Cardiac septum (tissue), 1 donor: Measurements from ENCODE around the gene ENOX1. TPM values are rescaled to one million over a fixed set of nuclear protein-coding genes. Genes with fewer than 3 reads are reported as not detected.

Source experiments
- DNase-seq: peaks from one replicate; pipeline ENCODE4 v3.0.0-alpha.2; 2020; ENCODE audit warnings: low spot score
- intact Hi-C: fragments of 100-400 bp; cut with DNase I; formaldehyde crosslinking; loops from one replicate; pipeline ENCODE4 v1.14.0; 2022
- total RNA-seq: library from RNA; stranded (reverse); fragmentation: NEBNext Ultra II Directional; extraction: Animal tissue kit (Norgen Biotek cat#: 25700); gene quantifications from one replicate; pipeline ENCODE4 v1.2.1, GENCODE V29; 2021
- donor health status: DM: no; HTN: no; CAD: no.

Gene ENOX1
- total RNA-seq, 1 donor from 2014 or later = 6.6 TPM

DNA sequence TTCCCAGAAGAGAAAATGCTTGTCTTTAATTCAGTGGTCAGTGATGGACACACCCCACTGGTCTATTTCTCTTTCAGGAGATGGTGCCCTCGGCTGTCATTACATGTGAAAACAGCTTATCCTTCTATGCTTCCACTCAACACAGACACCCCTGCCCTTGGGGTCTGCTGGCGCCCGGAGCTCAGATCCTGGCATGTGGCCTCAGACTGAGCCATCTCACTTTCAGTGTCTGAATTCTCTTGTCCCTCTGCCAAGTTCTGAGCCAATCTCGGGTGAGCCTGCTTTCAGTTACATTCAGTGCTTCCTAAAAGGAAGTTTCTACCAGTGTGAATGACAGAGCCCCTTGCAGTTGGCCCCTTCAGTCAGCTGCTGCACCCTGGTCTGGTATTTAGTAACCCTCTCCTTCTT lies 469.8 kb downstream of the ENOX1 start:
- intact Hi-C loops = no loop called here

DNA sequence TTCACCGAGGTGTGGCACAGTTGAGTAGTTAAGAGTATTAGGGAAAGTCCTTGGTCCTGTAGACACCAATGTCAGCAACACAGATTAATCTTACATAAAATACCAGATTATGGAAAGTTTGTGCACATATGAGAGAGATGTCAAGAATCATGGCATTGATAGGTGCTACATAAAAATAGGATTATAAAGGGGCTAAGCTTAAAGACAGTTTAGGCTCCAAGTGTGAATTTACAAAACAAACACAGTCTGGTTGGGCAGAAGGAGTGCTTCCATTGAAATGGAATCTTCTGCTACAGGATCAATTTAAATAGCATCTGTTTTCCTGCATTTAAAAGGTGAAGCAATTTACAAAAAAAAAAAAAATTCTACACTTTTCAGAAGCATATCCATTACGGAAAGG lies 470.5 kb downstream of the ENOX1 start:
- intact Hi-C loops = no loop called here
- no peak for DNase-seq

More for the DNA sequence above, 469.8 kb downstream of the ENOX1 start:
- DNase-seq = no peak

DNA sequence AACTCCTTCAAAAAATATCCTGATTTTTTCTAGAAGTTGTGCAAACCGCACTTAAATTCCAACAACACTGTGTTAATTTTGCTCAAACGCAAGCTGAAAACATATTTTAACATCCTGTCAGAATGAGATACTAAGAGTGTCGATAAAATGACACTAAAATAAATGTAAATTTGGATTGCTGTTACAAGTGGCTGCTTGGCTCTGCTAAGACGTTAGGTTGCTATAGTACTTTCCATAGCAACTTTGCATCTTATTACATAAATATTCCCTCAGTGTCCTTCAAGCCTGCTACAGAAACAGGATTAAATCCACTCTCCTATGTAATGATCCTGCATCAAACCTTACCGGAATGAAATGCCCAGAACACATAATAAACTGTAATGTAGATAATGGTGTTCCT lies 471.2 kb downstream of the ENOX1 start:
- no peak for DNase-seq
- intact Hi-C loops = no loop called here

DNA sequence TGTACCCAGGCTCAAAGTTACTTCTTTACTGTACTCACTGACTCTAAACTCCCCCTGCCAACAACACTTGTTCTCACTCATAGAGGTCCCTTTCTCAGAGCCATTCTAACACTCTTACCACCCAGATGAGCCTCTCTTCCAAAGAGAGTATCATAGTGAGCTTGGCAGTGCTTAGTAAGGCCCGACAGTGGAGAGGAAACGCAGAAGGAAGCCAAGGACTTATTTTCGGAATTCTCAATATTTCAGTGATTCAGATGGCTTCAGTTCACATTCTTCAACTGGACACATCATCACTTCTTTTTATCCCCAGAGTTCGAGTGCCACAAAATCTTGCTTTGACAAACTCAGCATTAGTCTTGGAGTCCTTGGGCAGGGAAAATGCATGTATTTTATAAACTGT lies 477.5 kb downstream of the ENOX1 start:
- intact Hi-C loops = loop anchor here (5.0 to 10.0 kb wide), 3 partner anchors 478 to 565 kb away; partner anchors contain the start of genes CCDC122, ENOX1 and LACC1
- no peak for DNase-seq

DNA sequence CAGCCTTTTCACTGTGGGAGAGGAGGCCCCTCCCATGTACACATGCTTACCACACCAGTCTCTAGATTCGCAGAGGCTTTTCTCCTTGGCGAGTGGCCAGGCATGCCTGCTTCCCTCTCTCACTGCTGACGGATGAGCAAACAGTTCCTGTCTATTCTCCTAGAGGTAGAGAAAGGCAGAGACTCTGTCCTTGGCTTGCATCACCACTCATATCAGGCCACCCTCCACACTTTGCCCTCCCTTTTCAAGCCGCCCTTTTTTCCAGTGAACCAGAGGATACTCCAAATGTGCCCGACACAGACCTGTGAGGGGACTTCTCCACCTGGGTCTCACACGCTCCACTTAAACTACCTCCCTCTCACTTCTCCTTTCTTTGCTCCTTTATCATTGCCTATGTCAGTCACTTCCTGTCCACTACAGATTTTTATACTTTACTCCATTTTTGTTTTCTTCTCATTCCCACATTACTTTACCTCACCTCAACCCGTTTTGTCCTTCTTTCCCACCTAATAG lies 478.8 kb downstream of the ENOX1 start:
- DNase-seq = peak; percentile 81
- intact Hi-C loops = loop anchor here (5.0 to 10.0 kb wide), 3 partner anchors 479 to 567 kb away; partner anchors contain the start of genes CCDC122, ENOX1 and LACC1

DNA sequence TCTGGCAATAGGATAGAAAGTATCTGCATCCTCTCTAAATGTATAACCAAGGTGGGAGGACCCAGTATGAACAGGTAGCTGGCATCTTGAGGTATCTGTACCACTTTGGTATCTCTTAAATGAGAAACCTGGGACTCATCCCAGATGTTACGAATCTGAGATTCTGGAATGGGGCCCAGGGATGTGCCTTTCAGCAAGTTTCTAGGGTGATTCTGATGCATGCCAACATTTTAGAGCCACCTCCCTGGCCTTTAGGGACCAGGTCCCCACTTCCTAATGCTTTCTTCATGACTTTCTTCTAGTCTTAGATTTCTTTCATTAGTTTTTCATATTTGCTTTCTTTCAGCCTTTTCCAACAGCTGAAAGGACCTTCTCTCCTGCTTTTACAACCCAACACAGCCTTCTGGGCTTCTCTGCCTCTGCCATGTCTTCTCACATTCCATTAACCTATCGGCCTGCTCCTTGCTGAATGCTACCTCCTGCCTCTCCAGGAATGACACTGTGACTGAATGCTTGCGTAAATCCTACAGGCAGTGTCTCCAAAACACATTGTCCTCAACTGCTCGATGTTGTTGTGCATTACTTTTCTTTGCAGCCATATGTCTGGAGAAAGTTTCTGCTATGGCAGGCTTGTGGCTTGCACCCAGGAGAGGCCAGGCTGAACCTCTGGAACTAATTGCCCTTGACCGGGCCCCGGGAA lies 479.4 kb downstream of the ENOX1 start:
- no peak for DNase-seq
- intact Hi-C loops = loop anchor here (5.0 to 10.0 kb wide), 3 partner anchors 480 to 567 kb away; partner anchors contain the start of genes CCDC122, ENOX1 and LACC1

DNA sequence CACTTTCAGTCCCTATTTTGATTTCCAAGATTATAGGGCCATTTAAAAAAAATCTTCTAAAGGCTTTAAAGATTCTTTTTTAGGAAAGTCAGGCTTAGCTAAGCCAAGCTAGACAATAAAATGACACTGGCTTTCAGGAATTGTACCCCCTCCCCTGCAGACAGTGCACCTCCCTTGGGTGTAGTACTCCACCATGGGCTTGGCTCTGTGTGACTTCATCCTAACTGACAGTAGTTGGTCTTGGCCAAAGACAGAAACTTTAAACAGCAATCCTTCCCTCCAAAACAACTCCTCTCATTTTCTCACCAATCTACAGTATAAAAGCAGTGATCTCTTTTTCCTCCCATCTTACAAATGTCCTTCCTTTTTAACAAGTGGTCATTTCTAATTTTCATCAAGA lies 480.4 kb downstream of the ENOX1 start:
- intact Hi-C loops = loop anchor here (5.0 to 10.0 kb wide), 3 partner anchors 481 to 568 kb away; partner anchors contain the start of genes CCDC122, ENOX1 and LACC1
- no peak for DNase-seq

DNA sequence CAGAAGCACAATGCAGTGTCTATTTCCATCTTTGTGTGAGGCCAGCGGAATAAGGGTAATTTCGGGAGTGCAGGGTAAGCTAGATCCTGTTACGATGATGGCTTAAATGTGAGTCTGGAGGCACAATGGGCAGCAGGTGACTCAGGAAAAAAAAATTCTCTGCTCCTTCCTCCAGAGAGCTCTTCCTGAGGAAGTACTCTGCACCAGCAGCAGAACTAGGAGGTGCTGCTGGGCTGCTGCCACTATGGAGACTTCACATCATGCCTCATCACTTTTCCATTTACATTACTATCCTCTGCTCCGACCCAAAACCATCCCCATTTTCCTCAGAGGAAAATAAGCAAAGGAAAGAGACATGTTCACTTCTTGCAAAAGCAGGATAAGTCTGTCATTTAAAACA lies 481.4 kb downstream of the ENOX1 start:
- intact Hi-C loops = loop anchor here (5.0 to 10.0 kb wide), 3 partner anchors 482 to 569 kb away; partner anchors contain the start of genes CCDC122, ENOX1 and LACC1
- DNase-seq = no peak

DNA sequence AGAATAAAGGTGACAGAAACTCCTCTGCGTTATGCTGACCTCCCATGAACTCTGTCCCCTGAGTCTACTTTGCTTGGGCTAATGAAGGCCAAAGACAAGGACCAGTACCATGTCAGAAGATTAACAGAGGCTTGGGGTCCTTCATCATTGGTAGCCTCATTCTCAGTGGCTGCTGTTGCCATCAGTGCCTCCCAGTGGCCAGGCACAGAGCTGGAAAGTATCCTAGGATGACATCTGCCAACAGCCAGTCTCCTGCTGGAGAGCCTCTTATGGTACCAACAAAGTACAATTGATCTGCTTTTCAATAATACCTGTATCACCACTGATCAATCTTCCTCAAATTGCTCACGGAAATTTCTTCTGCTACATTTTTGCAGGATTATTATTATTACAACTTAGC lies 481.8 kb downstream of the ENOX1 start:
- DNase-seq = no peak
- intact Hi-C loops = loop anchor here (5.0 to 10.0 kb wide), 3 partner anchors 482 to 570 kb away; partner anchors contain the start of genes CCDC122, ENOX1 and LACC1

DNA sequence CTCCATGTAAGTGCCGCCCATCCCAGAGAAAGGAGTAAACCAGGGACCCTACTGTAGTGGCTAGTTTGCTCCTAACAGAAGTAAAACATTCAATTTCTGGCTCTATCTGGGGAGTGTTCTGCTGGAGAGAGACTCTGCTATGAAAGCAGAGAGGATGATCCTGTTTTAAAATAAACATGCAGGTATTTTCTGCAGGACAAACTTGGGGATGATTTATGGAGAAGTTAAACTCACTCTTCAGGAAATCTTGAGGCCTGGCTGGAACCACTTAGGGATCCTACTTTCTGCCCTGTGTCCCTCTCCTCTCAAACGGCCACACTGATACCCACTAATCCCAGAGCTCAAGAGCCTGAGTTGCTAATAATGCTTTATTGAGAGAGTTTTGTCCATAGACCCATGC lies 482.3 kb downstream of the ENOX1 start:
- no peak for DNase-seq
- intact Hi-C loops = loop anchor here (10.0 kb wide), 1 partner anchor 570 kb away; the partner anchor contains the start of genes CCDC122 and LACC1

DNA sequence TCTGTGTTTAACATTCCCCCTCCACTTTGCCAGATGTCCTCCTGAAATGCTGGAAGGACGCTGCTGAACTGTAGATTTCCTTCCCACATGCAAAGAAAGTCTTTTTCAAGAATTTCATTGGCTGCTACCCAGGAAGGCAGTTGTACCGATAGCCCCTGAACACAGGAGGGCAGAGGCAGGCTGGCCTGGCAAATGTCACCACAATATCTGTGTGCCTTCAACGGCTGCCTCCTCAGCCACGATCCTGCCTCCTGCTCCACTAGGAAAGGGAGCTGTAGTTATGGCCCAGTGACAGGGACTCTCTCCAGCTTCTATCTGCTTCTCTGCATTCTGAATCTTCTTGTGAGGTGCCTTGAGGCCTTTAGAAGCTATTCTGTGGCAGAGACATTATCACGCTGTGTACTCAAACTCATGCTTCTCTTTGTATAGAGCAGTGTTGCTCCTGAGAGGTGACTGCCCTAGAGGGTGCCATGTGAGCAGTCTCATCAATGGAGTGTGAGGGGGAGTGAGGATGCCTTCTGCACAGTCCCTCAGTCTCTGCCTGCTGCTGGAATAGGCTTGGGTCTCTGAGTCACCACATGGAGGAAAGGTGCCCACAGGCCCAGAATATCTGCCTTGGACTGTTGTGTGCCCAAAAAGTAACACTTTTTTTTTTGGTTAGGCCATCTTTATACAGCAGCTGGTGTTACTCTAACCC lies 483.6 kb downstream of the ENOX1 start:
- intact Hi-C loops = loop anchor here (10.0 kb wide), 1 partner anchor 572 kb away; the partner anchor contains the start of genes CCDC122 and LACC1
- no peak for DNase-seq

DNA sequence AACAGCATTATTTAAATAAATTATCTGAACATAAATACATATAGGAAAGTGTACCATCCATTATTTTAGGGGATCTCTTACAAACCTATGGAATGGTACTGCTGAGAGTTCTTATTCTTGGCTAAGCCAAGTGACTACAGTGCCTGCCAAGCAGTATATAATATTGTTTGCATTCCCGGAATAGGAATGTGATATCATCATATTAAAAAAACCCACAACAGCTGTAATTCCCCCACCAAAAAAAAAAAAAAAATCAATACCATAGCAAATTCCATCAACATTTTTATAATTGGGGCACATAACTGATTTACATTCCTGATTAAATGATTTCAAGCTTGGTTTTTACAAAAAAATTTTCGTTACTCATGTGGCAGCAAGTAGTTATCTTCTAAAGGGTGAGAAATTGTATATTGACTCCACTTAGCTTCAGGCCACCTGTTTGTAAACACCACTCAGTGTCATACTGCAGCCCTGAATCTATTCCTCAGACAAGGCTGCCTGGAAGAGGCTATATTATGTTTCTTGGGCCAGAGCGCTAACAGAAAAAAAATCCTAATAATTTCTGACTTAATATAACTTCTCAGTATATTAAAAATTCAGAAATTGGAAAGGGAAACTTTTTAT lies 485.3 kb downstream of the ENOX1 start:
- no peak for DNase-seq
- intact Hi-C loops = loop anchor here (10.0 kb wide), 1 partner anchor 573 kb away; the partner anchor contains the start of genes CCDC122 and LACC1

DNA sequence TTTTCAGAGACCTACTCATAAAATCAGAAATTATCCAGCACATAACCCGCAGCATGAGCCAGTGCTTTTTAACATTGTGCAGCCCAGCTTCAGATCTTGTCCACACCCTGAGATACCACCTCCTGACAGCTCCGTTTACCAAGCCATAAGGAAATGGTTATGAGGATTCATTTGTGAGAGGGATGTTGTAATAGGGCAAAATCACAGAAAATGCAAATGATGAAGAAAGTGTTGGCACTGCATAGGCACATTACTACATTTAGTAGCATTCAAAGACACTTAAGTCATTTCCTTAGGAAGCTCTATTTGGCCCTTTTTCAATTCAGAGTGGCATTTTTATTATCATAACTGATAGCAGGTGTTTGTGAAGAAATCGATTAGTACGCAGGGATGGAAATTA lies 485.9 kb downstream of the ENOX1 start:
- intact Hi-C loops = loop anchor here (10.0 kb wide), 1 partner anchor 574 kb away; the partner anchor contains the start of genes CCDC122 and LACC1
- no peak for DNase-seq

DNA sequence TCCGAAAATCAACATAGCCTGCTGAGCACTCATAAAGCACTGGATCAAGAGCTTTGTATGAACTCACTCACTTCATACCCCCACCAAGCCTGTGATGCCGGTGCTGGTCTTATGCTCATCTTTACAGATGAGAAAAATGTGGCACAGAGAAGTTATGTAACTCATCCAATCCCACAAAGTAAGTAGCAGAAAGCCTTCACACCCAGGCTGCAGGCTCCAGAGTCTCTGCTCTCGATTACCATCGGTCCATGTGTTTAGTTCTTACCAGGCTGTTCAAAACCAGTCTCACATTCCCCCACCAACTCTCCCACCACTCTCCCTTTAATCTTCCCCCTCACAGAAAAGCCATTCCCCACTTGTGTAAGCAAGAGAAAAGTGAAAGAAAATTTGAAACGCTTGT lies 487.4 kb downstream of the ENOX1 start:
- intact Hi-C loops = no loop called here
- DNase-seq = no peak

DNA sequence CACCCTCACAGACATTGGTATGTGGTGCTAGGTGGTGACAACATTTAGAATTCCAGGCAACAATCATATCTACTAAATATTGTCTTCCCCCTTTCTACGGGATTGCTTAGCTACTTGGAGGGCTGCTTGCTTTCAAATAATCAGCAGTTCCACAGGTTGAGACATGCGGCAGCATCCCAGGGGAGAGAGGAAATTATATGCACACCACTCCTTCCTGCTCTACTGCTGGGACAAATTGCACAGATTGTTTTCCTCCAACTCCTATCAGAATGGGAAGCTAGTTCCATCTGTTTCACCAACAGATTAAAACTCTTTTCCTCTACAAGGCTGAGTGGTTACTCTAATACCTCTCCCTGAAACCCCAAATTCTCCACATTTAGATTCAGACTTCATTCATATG lies 488.0 kb downstream of the ENOX1 start:
- DNase-seq = no peak
- intact Hi-C loops = no loop called here

DNA sequence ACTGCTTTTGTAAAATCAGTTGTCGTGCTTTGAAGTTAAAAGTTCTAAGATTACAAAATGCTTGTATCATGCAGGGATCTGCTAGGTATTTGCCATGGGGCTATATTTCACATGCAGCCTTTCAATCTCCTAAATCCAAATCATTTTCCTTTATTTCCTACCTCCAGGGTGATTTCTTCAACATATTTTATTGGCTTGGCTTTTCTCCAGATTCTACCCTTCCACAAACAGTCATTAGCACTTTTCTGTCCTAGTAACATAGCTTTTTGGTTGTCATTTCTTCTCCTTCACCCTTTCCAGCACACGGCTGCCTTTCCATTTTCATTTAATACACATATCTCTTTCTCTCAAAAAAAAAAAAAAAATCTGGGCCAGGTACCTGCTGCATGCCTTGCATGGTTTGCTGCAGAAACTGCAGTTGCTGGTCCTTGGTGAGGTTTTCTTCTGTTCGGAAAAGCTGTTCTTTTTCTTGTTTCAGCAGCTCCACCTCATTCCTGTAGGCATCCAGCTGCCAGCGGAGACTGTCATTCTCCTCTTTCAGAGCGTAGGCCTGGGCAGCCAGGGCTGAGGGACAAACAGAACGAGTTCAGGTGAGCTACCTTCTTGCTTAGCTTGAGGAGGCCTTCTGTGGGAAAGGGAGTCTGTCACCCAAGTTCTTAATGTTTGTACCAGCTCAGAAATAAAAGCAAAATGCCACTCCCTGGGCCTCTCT lies 488.6 kb downstream of the ENOX1 start:
- DNase-seq = no peak
- intact Hi-C loops = no loop called here

DNA sequence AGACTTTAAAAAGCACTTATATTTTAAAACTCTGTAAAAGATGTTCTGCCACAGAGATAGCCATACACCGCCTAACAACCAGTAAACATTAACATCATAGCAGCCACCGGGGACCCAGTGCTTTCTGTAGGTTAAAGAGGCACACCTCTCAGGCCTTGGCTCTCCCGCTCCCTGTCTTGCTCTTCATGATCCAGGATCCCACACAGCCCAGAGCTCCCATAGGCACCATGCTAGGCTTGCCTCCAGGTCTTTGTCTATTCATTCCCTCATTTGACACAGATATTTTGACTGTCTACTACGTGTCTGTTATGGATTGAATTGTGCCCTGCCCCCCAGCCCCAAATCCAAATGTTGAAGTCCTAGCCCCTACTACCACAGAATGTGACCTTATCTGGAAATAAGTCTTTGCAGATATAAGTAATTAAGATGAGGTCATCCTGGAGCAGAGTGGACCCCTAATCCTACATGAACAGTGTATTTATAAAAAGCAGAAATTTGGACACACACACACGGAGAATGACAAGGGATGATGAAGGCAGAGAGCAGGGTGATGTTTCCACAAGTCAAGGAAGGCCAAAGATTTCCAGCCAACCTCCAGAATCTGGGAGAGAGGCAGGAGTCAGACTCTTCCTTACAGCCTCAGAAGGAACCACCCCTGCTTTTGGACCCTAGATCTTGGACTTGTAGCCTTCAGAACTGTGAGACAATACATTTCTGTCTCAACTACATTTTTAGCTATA lies 490.8 kb downstream of the ENOX1 start:
- no peak for DNase-seq
- intact Hi-C loops = no loop called here

DNA sequence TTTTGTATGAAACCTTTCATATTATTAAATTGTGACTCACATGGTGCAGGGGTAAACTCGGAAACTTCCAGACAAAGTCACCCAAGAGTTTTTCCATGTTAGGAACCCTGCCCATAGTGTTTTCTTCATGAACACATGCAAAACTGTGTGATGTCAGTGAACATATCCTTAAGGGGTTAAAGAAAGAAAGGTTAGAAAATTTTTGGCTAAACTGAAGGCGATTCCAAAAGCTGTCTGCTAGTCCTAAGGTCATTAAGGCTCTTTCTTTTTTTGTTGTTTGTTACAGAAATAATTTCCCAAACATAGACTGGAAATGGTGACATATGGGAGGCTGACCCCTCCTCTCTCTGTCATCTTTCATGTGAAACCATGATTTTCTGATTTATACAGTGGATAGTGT lies 491.5 kb downstream of the ENOX1 start:
- intact Hi-C loops = no loop called here
- DNase-seq = no peak
